HCT116 (cell line): ENCODE measurements around the gene LIN9. TPM values are rescaled to one million over a fixed set of nuclear protein-coding genes. Genes with fewer than 3 reads are reported as not detected.

Experiments
- ATAC-seq: fragments of 200-7000 bp; cut with Tn5 transposase; 2 replicates; pipeline ENCODE4 v1.9.1; 2020; ENCODE audit warnings: mild to moderate bottlenecking, moderate library complexity
- BruUV-seq: library from RNA; stranded (reverse); fragments of 400-500 nt; replicated peaks from 2 replicates; lab custom pipeline; 2021; lab: Mats Ljungman, UMichigan
- CTCF ChIA-PET: fragments of 300-600 bp; sonication (Branson Sonifier 250); formaldehyde crosslinking; loops from one replicate; lab custom pipeline; 2021; ENCODE audit warnings: antibody characterized with exemption; lab: Charles Lee
- POLR2A ChIA-PET: fragments of 300-600, 350-600 bp; sonication (Branson Sonifier 250); formaldehyde crosslinking; loops from one replicate; lab custom pipeline; 2021; ENCODE audit warnings: antibody characterized with exemption; lab: Charles Lee
- RAD21 ChIA-PET, 2 experiments: fragments of 300-600 bp; sonication (Branson Sonifier 250); formaldehyde crosslinking; loops; one replicate each; lab custom pipeline; 2023; ENCODE audit warnings: low total read pairs in 2 of 2; ENCODE audit not compliant: uncharacterized antibody in 2 of 2, unreplicated experiment in 2 of 2, low non-redundant PET in 1 of 2; lab: Charles Lee
- DNase-seq: peaks from one replicate; pipeline ENCODE4 v3.0.0-alpha.2; 2010; ENCODE audit warnings: low read depth, low spot score
- H2AFZ ChIP-seq: fragments of 200-600 bp; shearing (Covaris generic), sonication (generic); 2 replicates; pipeline ENCODE4 v1.6.1; 2017; ENCODE audit warnings: low read depth, mixed run types, mixed read lengths, antibody characterized with exemption, low read length; ENCODE audit not compliant: poor library complexity, severe bottlenecking
- H3K27ac ChIP-seq: 2 replicates; pipeline ENCODE4 v1.5.1; 2012; ENCODE audit warnings: low read depth, low read length
- H3K27me3 ChIP-seq: fragments of 200-600 bp; sonication (generic); 2 replicates; pipeline ENCODE4 v1.6.1; 2016; ENCODE audit warnings: mixed run types, low read length, mixed read lengths; ENCODE audit not compliant: insufficient read depth
- H3K36me3 ChIP-seq, 2 experiments: fragments of 200-500 bp in 1 of 2; fragments of 200-600 bp in 1 of 2; sonication (Bioruptor generic) in 1 of 2; sonication (generic) in 1 of 2; 2 replicates each; pipeline versions ENCODE4 v1.5.1 to v1.6.1; 2014 to 2016; ENCODE audit warnings: low read length in 2 of 2, inconsistent platforms in 1 of 2, mixed read lengths in 1 of 2, mixed run types in 1 of 2; ENCODE audit not compliant: insufficient read depth in 2 of 2, control insufficient read depth in 1 of 2
- H3K4me1 ChIP-seq, 2 experiments: fragments of 200-600 bp in 1 of 2; sonication (generic) in 1 of 2; 2 replicates each; pipeline versions ENCODE4 v1.5.1 to v1.6.1; 2012 to 2017; ENCODE audit warnings: low read length in 2 of 2, inconsistent platforms in 1 of 2, mild to moderate bottlenecking in 1 of 2, mixed read lengths in 1 of 2, mixed run types in 1 of 2, moderate library complexity in 1 of 2; ENCODE audit not compliant: insufficient read depth in 2 of 2, control insufficient read depth in 1 of 2
- H3K4me2 ChIP-seq: fragments of 200-600 bp; sonication (generic); 2 replicates; pipeline ENCODE4 v1.6.1; 2017; ENCODE audit warnings: mixed run types, low read length, mixed read lengths
- H3K4me3 ChIP-seq, 2 experiments: fragments of 200-600 bp in 1 of 2; sonication (generic) in 1 of 2; replicated peaks in 1 of 2; 2 replicates each; pipeline ENCODE4 v1.5.1; 2011 to 2016; ENCODE audit warnings: low read length in 2 of 2, control low read depth in 1 of 2, low read depth in 1 of 2, mild to moderate bottlenecking in 1 of 2, mixed read lengths in 1 of 2, mixed run types in 1 of 2
- H3K79me2 ChIP-seq: fragments of 200-600 bp; sonication (generic); 2 replicates; pipeline ENCODE4 v1.6.1; 2017; ENCODE audit warnings: mild to moderate bottlenecking, mixed run types, low read length, moderate library complexity, mixed read lengths; ENCODE audit not compliant: insufficient read depth
- H3K9ac ChIP-seq: fragments of 200-600 bp; sonication (generic); 2 replicates; pipeline ENCODE4 v1.6.1; 2016; ENCODE audit warnings: low read length, mixed read lengths
- H3K9me2 ChIP-seq: fragments of 200-600 bp; sonication (generic), shearing (Covaris generic); 2 replicates; pipeline ENCODE4 v1.6.1; 2017; ENCODE audit warnings: mixed run types, mild to moderate bottlenecking, moderate library complexity; ENCODE audit not compliant: insufficient read depth
- H3K9me3 ChIP-seq, 2 experiments: fragments of 200-500 bp in 1 of 2; fragments of 200-600 bp in 1 of 2; sonication (Bioruptor generic) in 1 of 2; sonication (generic) in 1 of 2; 2 replicates each; pipeline ENCODE4 v1.6.1; 2014 to 2017; ENCODE audit warnings: low read length in 2 of 2, mixed read lengths in 2 of 2, inconsistent platforms in 1 of 2, low read depth in 1 of 2, mild to moderate bottlenecking in 1 of 2, mixed run types in 1 of 2, moderate library complexity in 1 of 2; ENCODE audit not compliant: control insufficient read depth in 1 of 2, insufficient read depth in 1 of 2
- H4K20me1 ChIP-seq: fragments of 200-600 bp; sonication (generic), shearing (Covaris generic); 2 replicates; pipeline ENCODE4 v1.6.1; 2017; ENCODE audit warnings: mixed run types, mild to moderate bottlenecking, moderate library complexity; ENCODE audit not compliant: insufficient read depth
- ATF3 ChIP-seq: IDR thresholded peaks from 2 replicates; pipeline ENCODE4 v1.6.1; 2012
- CBX3 ChIP-seq: IDR thresholded peaks from 2 replicates; pipeline ENCODE4 v1.6.1; 2012; ENCODE audit warnings: low read depth
- CEBPB ChIP-seq: IDR thresholded peaks from 2 replicates; pipeline ENCODE4 v1.6.1; 2012; ENCODE audit warnings: low read depth
- CTCF ChIP-seq, 3 experiments: fragments of 200-600 bp in 1 of 3; sonication (generic) in 1 of 3; IDR thresholded peaks in 2 of 3; conservative IDR thresholded peaks in 1 of 3; 2 replicates each; pipeline ENCODE4 v1.5.1; 2012 to 2017; ENCODE audit warnings: low read depth in 2 of 3, low read length in 2 of 3, antibody characterized with exemption in 1 of 3, borderline replicate concordance in 1 of 3, control low read depth in 1 of 3, mild to moderate bottlenecking in 1 of 3, mixed read lengths in 1 of 3, mixed run types in 1 of 3, moderate library complexity in 1 of 3; ENCODE audit not compliant: insufficient read depth in 1 of 3
- ELF1 ChIP-seq: IDR thresholded peaks from 2 replicates; pipeline ENCODE4 v1.6.1; 2012; ENCODE audit warnings: low read depth, borderline replicate concordance
- EZH2 ChIP-seq: fragments of 200-600 bp; sonication (generic); IDR thresholded peaks from 2 replicates; pipeline ENCODE4 v1.6.1; 2017; ENCODE audit warnings: antibody characterized with exemption, mixed run types
- EZH2phosphoT487 ChIP-seq: fragments of 200-600 bp; IDR thresholded peaks from 2 replicates; pipeline ENCODE4 v1.6.1; 2018; ENCODE audit warnings: antibody characterized with exemption, borderline replicate concordance
- JUND ChIP-seq: IDR thresholded peaks from 2 replicates; pipeline ENCODE4 v1.6.1; 2012
- REST ChIP-seq: IDR thresholded peaks from 2 replicates; pipeline ENCODE4 v1.6.1; 2012; ENCODE audit warnings: low read depth
- intact Hi-C: fragments of 100-400 bp; cut with micrococcal nuclease; formaldehyde crosslinking; loops from 2 replicates; pipeline ENCODE4 v1.10.0; 2022
- total RNA-seq: library from RNA; stranded (reverse); gene quantifications from one replicate; pipeline ENCODE4 v1.2.1, GENCODE V29; 2021; ENCODE audit not compliant: unreplicated experiment
- TF ChIP-seq, protein P1 (sequence below): IDR thresholded peaks from 2 replicates; pipeline ENCODE4 v1.6.1; 2012
- TF ChIP-seq, protein P2 (sequence below): IDR thresholded peaks from 2 replicates; pipeline ENCODE4 v1.6.1; 2011; ENCODE audit warnings: mild to moderate bottlenecking, low read length, moderate library complexity; ENCODE audit not compliant: insufficient replicate concordance; ENCODE audit errors: extremely low read depth

The LIN9 gene
- total RNA-seq, 1 experiment from 2014 or later: 9.3 TPM

DNA sequence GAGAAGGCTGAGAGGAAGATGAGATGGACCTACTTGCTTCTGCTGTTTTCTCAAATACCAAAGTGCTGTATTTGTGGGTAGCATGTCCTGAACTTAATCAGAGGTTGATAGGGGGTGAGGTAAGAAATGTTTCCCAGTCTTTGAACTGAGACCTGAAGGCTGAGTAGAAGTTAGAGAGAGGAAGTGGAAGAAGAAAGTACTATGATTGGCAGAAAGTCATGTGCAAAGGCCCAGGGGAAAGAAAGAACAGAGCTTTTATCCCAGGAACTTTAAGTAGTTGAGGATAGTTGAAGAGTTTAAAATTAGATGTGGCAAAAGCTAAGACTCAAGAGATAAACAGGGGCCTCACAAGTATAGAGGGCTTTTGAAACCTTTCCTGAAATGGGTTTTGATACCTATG lies 15.5 kb upstream of the LIN9 start:
- H3K36me3 ChIP-seq: no peaks in the 10 kb centered on the region
- CTCF ChIA-PET: interaction anchor here (1.1 kb wide), 1 partner anchor 130 kb away, joined by 3 read pairs; no protein-coding TSS in a partner anchor
- TF ChIP-seq ATF3 (no peak), EZH2 (no peak)
- TF ChIP-seq, protein P1, sequence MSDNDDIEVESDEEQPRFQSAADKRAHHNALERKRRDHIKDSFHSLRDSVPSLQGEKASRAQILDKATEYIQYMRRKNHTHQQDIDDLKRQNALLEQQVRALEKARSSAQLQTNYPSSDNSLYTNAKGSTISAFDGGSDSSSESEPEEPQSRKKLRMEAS: no peak
- peaks cover 0 to 12% of the 10 kb centered on the region in 2 experiments; a peak in 1 of 4 replicates for H3K4me1 ChIP-seq
- intact Hi-C loops: no loop called here
- H3K4me3 ChIP-seq: no peak overlapping the region
- DNase-seq (no peak), ATAC-seq (no peak)
- BruUV-seq: no TSS peak
- no peak overlapping the region for H2AFZ ChIP-seq
- H3K4me2 ChIP-seq: no peak overlapping the region
- H3K27ac ChIP-seq: no peak overlapping the region
- H4K20me1 ChIP-seq: no peaks in the 10 kb centered on the region
- POLR2A ChIA-PET: no interaction called here
- RAD21 ChIA-PET: no interaction called here
- H3K9me2 ChIP-seq: no peaks in the 10 kb centered on the region
- no peak overlapping the region for H3K9ac ChIP-seq
- H3K27me3 ChIP-seq: no peaks in the 10 kb centered on the region
- no peaks in the 10 kb centered on the region for H3K79me2 ChIP-seq
- H3K9me3 ChIP-seq: no peaks in the 10 kb centered on the region

GRCh38 chr1:226322986-226323385 lies 14.0 kb upstream of the LIN9 start:
- ChIA-PET POLR2A (no interaction called here), CTCF (interaction anchor here (1.3 to 1.6 kb wide), 2 partner anchors 10 to 198 kb away, joined by 3 to 9 read pairs; no protein-coding TSS in a partner anchor)
- TF ChIP-seq ELF1 (no peak), REST (no peak), CBX3 (no peak), CEBPB (no peak), JUND (no peak), EZH2phosphoT487 (no peak), ATF3 (no peak), CTCF (IDR thresholded peaks at IDR 0.05 in 2 of 3, conservative IDR thresholded peaks at IDR 0.05 in 1 of 3; ENCODE audit: borderline replicate concordance in 1 of 3, insufficient read depth in 1 of 3, low read depth in 2 of 3, low read length in 2 of 3) (no peak)
- TF ChIP-seq, protein P2, sequence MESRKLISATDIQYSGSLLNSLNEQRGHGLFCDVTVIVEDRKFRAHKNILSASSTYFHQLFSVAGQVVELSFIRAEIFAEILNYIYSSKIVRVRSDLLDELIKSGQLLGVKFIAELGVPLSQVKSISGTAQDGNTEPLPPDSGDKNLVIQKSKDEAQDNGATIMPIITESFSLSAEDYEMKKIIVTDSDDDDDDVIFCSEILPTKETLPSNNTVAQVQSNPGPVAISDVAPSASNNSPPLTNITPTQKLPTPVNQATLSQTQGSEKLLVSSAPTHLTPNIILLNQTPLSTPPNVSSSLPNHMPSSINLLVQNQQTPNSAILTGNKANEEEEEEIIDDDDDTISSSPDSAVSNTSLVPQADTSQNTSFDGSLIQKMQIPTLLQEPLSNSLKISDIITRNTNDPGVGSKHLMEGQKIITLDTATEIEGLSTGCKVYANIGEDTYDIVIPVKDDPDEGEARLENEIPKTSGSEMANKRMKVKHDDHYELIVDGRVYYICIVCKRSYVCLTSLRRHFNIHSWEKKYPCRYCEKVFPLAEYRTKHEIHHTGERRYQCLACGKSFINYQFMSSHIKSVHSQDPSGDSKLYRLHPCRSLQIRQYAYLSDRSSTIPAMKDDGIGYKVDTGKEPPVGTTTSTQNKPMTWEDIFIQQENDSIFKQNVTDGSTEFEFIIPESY: no peak

More at GRCh38 chr1:226322986-226323385, 14.0 kb upstream of the LIN9 start:
- H2AFZ ChIP-seq: no peak overlapping the region
- H3K9me3 ChIP-seq: no peaks in the 10 kb centered on the region
- no peaks in the 10 kb centered on the region for H3K36me3 ChIP-seq
- no peaks in the 10 kb centered on the region for H4K20me1 ChIP-seq
- no peak overlapping the region for H3K27ac ChIP-seq
- peaks cover 0 to 12% of the 10 kb centered on the region in 2 experiments; a peak in 1 of 4 replicates for H3K4me1 ChIP-seq
- H3K4me3 ChIP-seq: no peak overlapping the region
- no peaks in the 10 kb centered on the region for H3K79me2 ChIP-seq
- no peak overlapping the region for H3K4me2 ChIP-seq
- no TSS peak for BruUV-seq
- intact Hi-C loops: no loop called here
- no peak for DNase-seq
- ATAC-seq: no peak
- no peaks in the 10 kb centered on the region for H3K27me3 ChIP-seq
- no peak overlapping the region for H3K9ac ChIP-seq
- H3K9me2 ChIP-seq: no peaks in the 10 kb centered on the region
- RAD21 ChIA-PET: no interaction called here
